ENCODE results near the gene CXCR4.

CXCR4 gene

GRCh38 chr2:136134126-136134525 lies 16.2 kb upstream of the CXCR4 start:
- TF ChIP-seq CTCF (conservative IDR thresholded peaks at IDR 0.05; ENCODE audit: low read length) (no peak), EZH2phosphoT487 (IDR thresholded peaks at IDR 0.05; ENCODE audit: borderline replicate concordance) (no peak)
- H3K4me2 ChIP-seq (ENCODE audit: low read depth, low read length, poor library complexity, severe bottlenecking), result peak overlapping the region; percentile 12

GRCh38 chr2:136133586-136133985 lies 15.6 kb upstream of the CXCR4 start:
- Histone ChIP-seq H3K79me2 (ENCODE audit: insufficient read depth, low read length) (no peaks in the 10 kb centered on the region), H4K20me1 (ENCODE audit: insufficient read depth, low read length, poor library complexity, severe bottlenecking) (no peaks in the 10 kb centered on the region), H3K9me3 (ENCODE audit: insufficient read depth, low read depth, low read length) (no peaks in the 10 kb centered on the region), H3K4me3 (ENCODE audit: low read length, poor library complexity, severe bottlenecking) (no peak overlapping the region), H3K9me2 (replicated peaks; ENCODE audit: low read depth, low read length) (no peaks in the 10 kb centered on the region), H3K4me1 (ENCODE audit: insufficient read depth, low read length, poor library complexity, severe bottlenecking) (peaks cover 89% of the 10 kb centered on the region), H2AFZ (ENCODE audit: low read length) (no peak overlapping the region), H3F3A (ENCODE audit: low read depth) (peaks cover 21% of the 10 kb centered on the region), H3K27me3 (ENCODE audit: insufficient read depth, low read length, poor library complexity, severe bottlenecking) (no peaks in the 10 kb centered on the region), H3K4me2 (ENCODE audit: low read depth, low read length, poor library complexity, severe bottlenecking) (peak overlapping the region; percentile 12), H3K36me3 (ENCODE audit: insufficient read depth, low read length) (no peaks in the 10 kb centered on the region), H3K9ac (ENCODE audit: low read depth, low read length, poor library complexity, severe bottlenecking) (peak overlapping the region; percentile 80)
- TF ChIP-seq CTCF (conservative IDR thresholded peaks at IDR 0.05; ENCODE audit: low read length) (no peak), EZH2phosphoT487 (IDR thresholded peaks at IDR 0.05; ENCODE audit: borderline replicate concordance) (no peak)

More at GRCh38 chr2:136134126-136134525, 16.2 kb upstream of the CXCR4 start:
- Histone ChIP-seq H3K79me2 (ENCODE audit: insufficient read depth, low read length) (no peaks in the 10 kb centered on the region), H3F3A (ENCODE audit: low read depth) (peaks cover 21% of the 10 kb centered on the region), H3K4me1 (ENCODE audit: insufficient read depth, low read length, poor library complexity, severe bottlenecking) (peaks cover 89% of the 10 kb centered on the region), H3K27me3 (ENCODE audit: insufficient read depth, low read length, poor library complexity, severe bottlenecking) (no peaks in the 10 kb centered on the region), H3K36me3 (ENCODE audit: insufficient read depth, low read length) (no peaks in the 10 kb centered on the region), H3K4me3 (ENCODE audit: low read length, poor library complexity, severe bottlenecking) (no peak overlapping the region), H3K9ac (ENCODE audit: low read depth, low read length, poor library complexity, severe bottlenecking) (peak overlapping the region; percentile 80), H3K9me2 (replicated peaks; ENCODE audit: low read depth, low read length) (no peaks in the 10 kb centered on the region), H2AFZ (ENCODE audit: low read length) (no peak overlapping the region), H4K20me1 (ENCODE audit: insufficient read depth, low read length, poor library complexity, severe bottlenecking) (no peaks in the 10 kb centered on the region), H3K9me3 (ENCODE audit: insufficient read depth, low read depth, low read length) (no peaks in the 10 kb centered on the region)

GRCh38 chr2:136133176-136133575 lies 15.2 kb upstream of the CXCR4 start:
- Histone ChIP-seq H3K4me3 (ENCODE audit: low read length, poor library complexity, severe bottlenecking) (no peak overlapping the region), H3K4me2 (ENCODE audit: low read depth, low read length, poor library complexity, severe bottlenecking) (peak overlapping the region; percentile 12), H3K27me3 (ENCODE audit: insufficient read depth, low read length, poor library complexity, severe bottlenecking) (no peaks in the 10 kb centered on the region), H3K79me2 (ENCODE audit: insufficient read depth, low read length) (no peaks in the 10 kb centered on the region), H4K20me1 (ENCODE audit: insufficient read depth, low read length, poor library complexity, severe bottlenecking) (no peaks in the 10 kb centered on the region), H3K9me2 (replicated peaks; ENCODE audit: low read depth, low read length) (no peaks in the 10 kb centered on the region), H3F3A (ENCODE audit: low read depth) (peaks cover 21% of the 10 kb centered on the region), H2AFZ (ENCODE audit: low read length) (no peak overlapping the region), H3K9me3 (ENCODE audit: insufficient read depth, low read depth, low read length) (no peaks in the 10 kb centered on the region), H3K4me1 (ENCODE audit: insufficient read depth, low read length, poor library complexity, severe bottlenecking) (peaks cover 89% of the 10 kb centered on the region), H3K36me3 (ENCODE audit: insufficient read depth, low read length) (no peaks in the 10 kb centered on the region), H3K9ac (ENCODE audit: low read depth, low read length, poor library complexity, severe bottlenecking) (peak overlapping the region; percentile 80)
- TF ChIP-seq CTCF (conservative IDR thresholded peaks at IDR 0.05; ENCODE audit: low read length), result no peak
- TF ChIP-seq EZH2phosphoT487 (IDR thresholded peaks at IDR 0.05; ENCODE audit: borderline replicate concordance), result no peak

Measured in Loucy (cell line).